D721Med (cell line): ENCODE measurements around the gene SCN4A.
"Not testable (repeated sequence)": the region's sequence is repeated elsewhere in the genome, so short reads cannot be mapped to it uniquely, and the experiment has no call there.

Experiments used
- DNase-seq: peaks from one replicate; pipeline ENCODE4 v3.0.0; 2011; ENCODE audit warnings: low spot score; ENCODE audit not compliant: insufficient read length
- FAIRE-seq: peaks from 2 replicates; lab custom pipeline; 2011; peaks lifted over from hg19 to GRCh38; lab: Jason Lieb, UNC
- CTCF ChIP-seq: IDR thresholded peaks from 2 replicates; pipeline ENCODE4 v1.5.1; 2012; ENCODE audit warnings: mild to moderate bottlenecking, control low read depth; ENCODE audit not compliant: insufficient read depth; ENCODE audit errors: missing control alignments

SCN4A gene

DNA sequence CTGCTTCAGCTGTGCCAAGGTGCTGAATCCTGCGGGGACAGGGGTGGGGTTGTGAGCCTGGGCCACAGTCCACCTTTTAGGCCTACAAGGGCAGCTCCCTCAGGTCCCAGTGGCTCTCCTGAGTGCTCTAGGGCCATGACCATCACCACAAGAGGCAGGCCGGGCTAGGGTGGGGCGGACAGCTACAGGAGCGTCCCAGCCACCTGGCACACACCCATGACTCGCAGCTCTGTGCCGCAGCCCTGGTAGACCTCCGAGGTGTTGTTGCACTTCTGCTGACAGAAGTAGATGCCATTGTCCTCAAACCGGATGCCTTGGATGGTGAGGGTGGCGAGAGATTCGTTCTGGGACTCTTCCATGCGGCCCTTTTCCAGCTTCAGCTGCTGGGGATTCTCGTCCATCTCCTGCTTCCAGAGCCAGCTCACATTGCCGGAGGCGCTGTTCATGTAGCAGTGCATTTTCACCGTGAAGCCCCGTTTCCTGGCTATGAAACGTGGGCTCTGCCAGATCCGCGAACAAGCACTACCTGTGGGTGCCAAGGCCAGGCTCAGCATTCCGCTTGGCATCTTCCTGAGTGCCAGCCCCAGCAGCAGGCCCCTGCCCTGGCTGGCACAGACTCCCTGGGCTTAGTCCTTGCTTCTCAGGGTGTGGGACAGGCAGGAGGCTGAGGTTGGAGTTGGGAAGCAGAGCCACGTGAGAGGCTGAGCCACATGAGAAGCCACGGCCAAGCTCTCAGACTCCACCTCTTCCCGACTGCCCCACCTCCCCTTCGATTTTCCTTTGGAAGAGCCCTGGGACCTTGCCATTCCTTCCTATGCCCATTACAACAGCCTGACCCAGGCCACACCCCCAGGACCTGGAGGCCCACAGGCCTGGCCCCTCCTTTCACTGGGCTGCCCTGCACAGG is 42.6 kb downstream of the SCN4A start:
- TF ChIP-seq CTCF, result no peak
- FAIRE-seq (no peak), DNase-seq (no peak)

GRCh38 chr17:63928966-63929695 is 43.6 kb downstream of the SCN4A start:
- DNase-seq (peak; percentile 11), FAIRE-seq (no peak)
- TF ChIP-seq CTCF, result no peak

DNA sequence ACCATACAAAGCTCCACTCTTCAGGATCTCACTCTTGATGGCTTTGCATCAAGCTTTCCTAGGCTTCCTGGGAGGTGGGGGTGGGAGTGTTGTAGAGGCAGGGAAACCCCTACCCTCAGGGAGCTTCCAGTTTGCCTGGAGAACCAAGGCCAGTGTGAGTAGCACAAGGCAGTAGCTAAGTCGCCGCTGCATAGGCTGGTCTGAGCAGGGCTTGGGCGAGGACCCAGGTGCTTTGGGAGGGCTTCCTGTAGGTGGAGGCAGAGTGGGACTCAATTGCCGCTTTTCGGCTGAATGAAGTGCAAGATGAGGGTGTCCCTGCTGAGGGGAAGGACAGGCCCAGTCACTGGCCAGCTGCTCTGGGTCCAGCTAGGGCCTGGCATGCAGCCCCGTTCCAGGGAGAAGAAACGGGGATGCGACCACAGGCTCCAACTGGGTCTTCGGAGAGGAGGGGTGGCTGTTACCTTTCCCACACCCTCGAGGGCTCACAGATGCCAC is 44.5 kb downstream of the SCN4A start:
- FAIRE-seq (no peak), DNase-seq (no peak)
- no peak for TF ChIP-seq CTCF

DNA sequence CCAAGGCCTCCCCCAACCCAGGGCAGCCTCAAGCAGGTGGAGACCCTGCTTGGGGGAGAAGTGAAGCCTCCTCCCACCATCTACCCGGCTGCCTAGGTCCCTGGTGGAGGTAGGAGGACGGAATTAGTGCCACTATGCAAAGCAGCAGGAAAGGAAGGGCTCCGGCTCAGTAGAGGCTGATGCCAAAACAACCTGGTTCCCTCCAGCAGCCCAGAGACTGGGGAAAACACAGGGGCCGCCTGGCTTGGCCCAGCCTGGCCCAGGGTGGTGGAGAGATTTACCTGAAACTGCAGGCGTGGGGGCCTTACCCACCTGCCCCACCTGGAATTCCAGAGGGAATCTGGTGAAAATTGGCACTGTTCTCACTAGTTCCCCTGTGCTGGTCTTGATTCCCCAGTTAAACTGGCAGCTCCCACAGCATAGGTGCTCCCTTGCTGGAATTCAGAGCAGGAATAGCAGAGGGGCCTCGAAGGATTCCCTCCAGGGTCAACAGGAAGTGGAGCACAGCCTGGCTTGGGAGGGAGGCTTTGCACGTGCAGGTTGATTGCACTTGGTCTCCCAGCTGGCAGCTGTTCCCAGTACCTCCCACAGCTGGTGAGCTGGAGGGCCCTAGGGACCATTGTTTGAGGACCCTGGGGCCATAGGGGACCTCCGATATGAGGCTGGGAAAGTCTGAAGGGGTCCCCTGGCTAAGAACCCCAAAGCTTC is 45.1 kb downstream of the SCN4A start:
- FAIRE-seq (no peak), DNase-seq (peak; percentile 11)
- no peak for TF ChIP-seq CTCF

DNA sequence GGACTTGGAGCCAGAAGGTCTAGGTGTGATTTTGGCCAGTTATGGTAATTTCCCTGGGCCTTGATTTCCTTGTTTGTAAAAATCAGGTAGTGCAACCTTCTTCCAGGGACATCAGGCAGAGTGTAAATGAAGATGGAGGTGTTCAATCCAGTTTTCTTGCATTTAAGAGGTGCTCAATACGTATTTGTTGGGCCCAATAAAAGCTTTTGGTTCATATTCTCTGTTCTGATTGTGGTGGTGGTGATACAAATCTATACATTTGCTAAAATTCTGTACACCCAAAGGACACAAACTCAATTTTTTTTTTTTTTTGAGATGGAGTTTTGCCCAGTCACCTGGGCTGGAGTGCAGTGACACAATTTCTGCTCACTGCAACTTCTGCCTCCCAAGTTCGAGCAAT is 46.6 kb downstream of the SCN4A start:
- FAIRE-seq, result no peak
- no peak for DNase-seq
- TF ChIP-seq CTCF, result no peak

DNA sequence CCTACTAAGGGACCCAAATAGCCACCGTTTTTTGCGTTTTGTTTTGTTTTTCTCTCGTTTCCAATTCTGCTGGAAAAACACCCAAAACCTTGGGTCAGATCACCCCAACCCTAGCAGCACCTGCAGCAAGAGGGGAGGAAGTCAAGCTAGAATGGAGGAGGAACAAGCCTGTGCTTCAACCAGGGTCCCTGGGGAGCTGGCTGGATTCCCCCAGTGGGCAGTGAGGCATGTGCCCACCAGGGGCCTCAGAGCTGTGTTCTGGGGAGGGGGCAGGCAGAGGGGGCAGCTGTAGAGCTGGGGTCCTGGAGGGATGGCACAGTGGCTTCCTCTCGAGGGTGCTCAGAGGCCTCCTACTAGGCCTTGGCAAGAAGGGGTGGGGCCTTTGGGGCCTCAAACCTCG is 47.1 kb downstream of the SCN4A start:
- FAIRE-seq (no peak), DNase-seq (no peak)
- TF ChIP-seq CTCF, result no peak

DNA sequence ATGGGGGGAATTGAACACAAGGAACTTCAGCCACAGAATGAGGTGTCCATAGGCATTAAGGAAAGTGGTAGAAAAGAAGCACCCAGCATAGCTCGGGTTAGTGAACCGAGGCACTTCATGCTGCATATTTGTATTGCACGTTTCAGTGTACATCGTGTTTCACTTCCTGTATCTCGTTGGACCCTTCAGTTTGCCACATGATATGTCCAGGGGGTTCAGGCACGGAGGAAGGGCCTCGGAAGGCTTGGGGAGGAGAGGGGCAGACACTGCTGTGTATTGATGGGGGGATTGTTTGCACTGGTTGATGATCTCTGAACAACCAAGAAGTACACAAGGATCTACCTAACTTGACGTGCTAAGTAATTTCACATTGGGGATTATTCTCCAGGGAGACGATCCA is 50.3 kb downstream of the SCN4A start:
- not testable (repeated sequence) for FAIRE-seq, DNase-seq

DNA sequence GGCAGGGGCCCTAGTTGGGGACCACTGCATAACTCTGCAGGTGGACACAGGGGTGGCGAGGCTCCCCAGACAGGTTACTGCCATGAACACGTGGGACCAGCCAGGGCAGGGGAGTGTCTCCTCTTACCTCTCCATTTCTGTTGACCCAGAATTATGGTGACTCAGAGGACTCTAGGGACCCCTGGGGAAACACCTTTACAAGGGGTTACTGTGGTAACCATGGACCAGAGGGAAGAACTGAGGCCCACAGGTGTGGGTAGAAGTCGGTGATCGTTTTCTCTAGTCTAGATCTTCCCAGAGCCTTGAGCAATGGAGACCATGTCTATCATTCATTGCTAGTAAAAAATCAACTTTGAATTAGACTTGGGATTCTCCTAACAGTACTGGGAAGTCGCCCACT is 51.9 kb downstream of the SCN4A start:
- FAIRE-seq, DNase-seq: not testable (repeated sequence)

GRCh38 chr17:63920050-63920449 is 52.7 kb downstream of the SCN4A start:
- not testable (repeated sequence) for DNase-seq, FAIRE-seq
